ENCODE data around the gene DCAF4L1.

GRCh38 chr4:41977709-41978108 lies 3.8 kb upstream of the DCAF4L1 start:
- no peak for TF ChIP-seq CTCF (IDR thresholded peaks at IDR 0.05)
- TF ChIP-seq POLR2AphosphoS5 (IDR thresholded peaks at IDR 0.05), result no peak
- TF ChIP-seq POLR2A (IDR thresholded peaks at IDR 0.05), result no peak
